GM23338 (cell line): ENCODE results near the gene RAB27B.

Experiments used
- CREB1 ChIP-seq: fragments of 250-450 bp; sonication (Bioruptor Pico); IDR thresholded peaks from 2 replicates; pipeline ENCODE4 v1.5.0; 2020; ENCODE audit warnings: low read depth, mild to moderate bottlenecking, moderate library complexity
- JUNB ChIP-seq: IDR thresholded peaks from one replicate; pipeline ENCODE4 v1.6.1; 2016; ENCODE audit warnings: antibody characterized with exemption; ENCODE audit not compliant: unreplicated experiment
- POLR2AphosphoS5 ChIP-seq: IDR thresholded peaks from 2 replicates; pipeline ENCODE4 v1.6.1; 2016; ENCODE audit warnings: antibody characterized with exemption, low read depth
- TF ChIP-seq, protein P1 (sequence below), 2 experiments: fragments of 200-600 bp in 1 of 2; sonication (generic) in 1 of 2; conservative IDR thresholded peaks; 2 replicates each; pipeline versions ENCODE4 v1.5.1 to v1.6.1; 2016 to 2017; ENCODE audit warnings: antibody characterized with exemption in 2 of 2, low read depth in 2 of 2, mild to moderate bottlenecking in 2 of 2, moderate library complexity in 1 of 2

DNA sequence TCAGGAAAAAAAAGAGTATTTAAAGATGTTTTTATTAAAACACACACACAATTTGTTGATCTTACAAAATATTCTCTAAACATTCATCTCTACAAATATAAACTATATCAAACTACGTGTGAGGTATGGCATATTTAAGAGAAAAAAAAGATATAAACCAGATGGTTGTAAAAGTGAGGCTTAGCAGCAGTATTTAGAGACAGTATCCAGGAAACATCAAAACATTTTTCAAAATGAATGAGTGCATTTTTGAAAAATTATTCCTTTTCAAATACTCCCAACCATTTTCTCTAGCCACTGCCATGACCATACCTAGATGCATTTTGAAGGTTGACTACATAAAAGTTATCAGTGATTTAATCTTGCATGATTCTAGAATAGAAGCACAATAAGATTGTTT, 38.2 kb upstream of the RAB27B start:
- TF ChIP-seq JUNB (no peak), CREB1 (no peak), POLR2AphosphoS5 (no peak)
- TF ChIP-seq, protein P1, sequence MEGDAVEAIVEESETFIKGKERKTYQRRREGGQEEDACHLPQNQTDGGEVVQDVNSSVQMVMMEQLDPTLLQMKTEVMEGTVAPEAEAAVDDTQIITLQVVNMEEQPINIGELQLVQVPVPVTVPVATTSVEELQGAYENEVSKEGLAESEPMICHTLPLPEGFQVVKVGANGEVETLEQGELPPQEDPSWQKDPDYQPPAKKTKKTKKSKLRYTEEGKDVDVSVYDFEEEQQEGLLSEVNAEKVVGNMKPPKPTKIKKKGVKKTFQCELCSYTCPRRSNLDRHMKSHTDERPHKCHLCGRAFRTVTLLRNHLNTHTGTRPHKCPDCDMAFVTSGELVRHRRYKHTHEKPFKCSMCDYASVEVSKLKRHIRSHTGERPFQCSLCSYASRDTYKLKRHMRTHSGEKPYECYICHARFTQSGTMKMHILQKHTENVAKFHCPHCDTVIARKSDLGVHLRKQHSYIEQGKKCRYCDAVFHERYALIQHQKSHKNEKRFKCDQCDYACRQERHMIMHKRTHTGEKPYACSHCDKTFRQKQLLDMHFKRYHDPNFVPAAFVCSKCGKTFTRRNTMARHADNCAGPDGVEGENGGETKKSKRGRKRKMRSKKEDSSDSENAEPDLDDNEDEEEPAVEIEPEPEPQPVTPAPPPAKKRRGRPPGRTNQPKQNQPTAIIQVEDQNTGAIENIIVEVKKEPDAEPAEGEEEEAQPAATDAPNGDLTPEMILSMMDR (conservative IDR thresholded peaks at IDR 0.05; ENCODE audit: low read depth in 2 of 2) = no peak
